COLO829 (cell line): Measurements from ENCODE around the gene LKAAEAR1.
A peak's percentile ranks its signal among the peaks of the same experiment; 100 is the strongest.

Source experiments
- DNase-seq: peaks from one replicate; pipeline ENCODE4 v3.0.0; 2012; ENCODE audit warnings: low spot score

Gene LKAAEAR1

DNA sequence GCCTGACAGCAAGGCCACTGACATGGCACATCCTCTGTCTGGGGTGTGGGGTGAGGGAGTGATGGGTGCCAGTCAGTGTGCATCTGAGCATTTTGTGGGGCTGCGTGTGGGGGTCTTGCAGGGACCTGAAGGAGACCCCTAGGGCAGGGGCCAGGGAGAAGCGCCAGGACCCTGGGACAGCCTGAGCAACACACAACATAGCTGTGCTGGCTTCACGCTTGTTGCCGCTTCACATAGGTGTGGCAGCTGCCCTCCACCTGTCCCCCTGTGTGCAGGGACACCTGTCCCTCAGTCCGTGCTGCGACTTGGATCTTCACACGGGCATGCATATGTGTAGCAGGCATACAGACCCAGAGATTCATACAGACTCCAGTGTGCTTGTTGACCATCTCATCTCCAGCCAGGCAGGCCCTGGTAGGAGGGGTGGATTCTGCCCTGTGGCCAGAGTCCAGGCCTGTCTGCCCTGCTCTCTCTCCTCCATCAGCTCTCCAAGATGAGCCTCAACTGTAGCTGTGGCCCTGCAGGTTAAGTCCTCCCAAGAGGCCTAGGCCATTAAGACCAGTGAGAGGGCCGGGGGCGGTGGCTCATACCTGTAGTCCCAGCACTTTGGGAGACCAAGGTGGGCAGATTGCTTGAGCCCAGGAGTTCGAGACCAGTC, 26.3 kb upstream of the LKAAEAR1 start:
- DNase-seq, result no peak

DNA sequence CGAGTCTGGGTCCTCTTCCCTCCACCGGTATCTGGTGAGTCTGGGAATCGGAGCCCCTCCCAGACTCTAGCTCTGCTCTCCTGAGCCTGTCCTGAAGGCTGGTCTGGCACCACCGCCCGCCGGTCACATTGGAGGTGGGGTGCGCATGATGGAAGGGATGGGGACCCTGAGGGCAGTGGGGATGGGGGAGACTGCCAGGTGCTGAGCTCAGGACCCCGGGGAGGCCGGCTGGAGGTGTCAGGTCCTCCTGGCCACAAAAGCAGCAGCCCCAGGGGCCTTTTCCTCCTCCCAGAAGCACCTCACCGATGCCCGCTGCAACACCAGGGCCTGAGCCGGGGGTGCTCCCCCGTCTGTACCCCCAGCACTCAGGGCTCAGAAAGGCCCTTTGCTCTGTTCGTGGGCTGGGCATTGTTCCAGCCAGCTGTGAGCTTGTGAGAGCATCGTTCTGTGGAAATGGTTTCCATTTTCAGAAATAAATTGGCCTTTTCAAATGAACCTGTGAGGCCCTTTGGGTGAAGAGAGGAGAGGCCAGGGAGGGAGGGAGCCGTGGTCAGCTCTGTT, 25.7 kb upstream of the LKAAEAR1 start:
- no peak for DNase-seq

DNA sequence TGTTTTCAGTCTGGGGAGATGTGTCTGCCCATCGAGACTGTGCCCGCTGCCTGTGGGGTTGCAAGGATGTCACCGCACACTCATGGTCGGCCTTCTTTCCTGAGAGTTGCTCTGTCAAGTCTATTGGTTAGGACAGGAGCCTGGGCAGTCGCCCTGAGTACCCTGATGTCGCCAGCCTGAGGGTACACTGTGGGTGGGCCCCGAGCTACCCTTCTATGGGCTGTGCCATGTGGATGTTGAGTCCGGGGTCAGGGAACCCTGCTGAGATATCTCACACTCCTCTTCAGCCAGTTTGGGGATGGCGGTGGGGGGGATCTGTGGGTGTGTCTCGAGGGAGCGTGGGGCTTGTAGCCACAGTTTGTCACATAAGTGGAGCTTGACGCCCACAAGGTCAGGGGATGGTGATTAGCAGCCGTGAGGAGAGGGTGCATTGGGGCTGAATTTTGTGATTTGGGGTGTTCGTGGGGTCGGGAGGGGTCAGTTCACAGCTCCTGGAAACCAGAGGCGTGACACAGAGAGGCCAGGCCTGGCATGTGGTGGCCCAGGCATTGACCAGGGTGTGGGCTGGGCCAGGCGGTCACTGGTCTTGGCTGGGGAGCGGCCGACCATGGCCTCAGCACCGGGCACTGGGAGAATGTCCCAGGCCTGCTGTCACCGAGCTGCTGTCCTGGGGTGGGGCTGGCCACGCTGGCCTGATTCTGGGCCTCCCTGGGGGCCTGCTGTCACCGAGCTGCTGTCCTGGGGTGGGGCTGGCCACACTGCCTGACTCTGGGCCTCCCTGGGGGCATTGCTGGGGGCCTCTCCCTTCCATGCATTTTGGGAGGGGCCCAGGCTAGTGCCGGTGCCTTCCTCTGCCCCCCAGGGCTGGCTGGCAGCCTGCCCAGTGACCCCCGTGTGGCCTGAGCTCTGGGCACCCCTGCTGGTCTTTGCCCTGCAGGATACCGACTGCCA, 24.8 kb upstream of the LKAAEAR1 start:
- no peak for DNase-seq

- DNase-seq, result no peak
These were observed 23.7 kb upstream of the LKAAEAR1 start for GRCh38 chr20:64107736-64108457.

DNA sequence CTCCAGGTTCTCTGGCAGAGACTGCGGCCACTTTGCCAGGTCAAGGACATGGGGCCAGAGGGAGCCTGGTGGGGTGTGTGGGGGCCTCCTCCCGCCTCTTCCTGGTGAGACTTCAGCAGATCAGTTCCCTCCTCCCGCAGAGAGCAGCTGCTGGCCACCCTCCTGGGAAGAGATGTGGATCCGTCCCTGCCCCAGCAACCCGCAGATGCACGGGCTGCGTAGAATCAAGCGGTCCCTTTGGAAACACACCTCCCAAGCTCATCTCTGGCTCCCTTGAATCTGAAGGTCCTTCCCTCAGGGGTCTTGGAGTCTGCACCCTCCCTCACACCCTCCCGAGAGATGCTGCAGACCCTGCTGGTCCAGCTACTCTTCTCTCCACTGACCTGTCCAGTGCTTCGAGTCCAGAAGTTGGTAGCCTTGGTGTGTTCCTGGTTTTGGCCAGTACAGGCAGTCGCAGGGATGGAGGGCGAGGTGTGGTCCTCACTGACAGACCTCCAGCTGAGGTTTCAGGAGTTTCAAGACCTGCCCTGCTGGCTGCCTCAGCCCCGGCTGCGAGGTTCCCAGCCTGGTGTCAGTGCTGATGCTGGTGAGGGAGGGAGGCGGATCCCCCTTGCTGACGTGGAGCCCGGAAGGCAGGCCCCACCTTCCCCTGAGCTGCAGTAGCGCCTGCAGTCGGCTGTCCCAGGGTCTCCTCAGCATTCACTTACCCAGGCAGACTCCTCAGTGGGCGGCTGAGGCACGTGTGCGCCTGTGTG, 23.0 kb upstream of the LKAAEAR1 start, which contains the start of gene NPBWR2:
TSS of gene NPBWR2 (minus strand) at position 585 of the 755 bp plus-strand sequence. CDS start 734 bp downstream, outside the sequence.
- no peak for DNase-seq

GRCh38 chr20:64106435-64106961, 22.3 kb upstream of the LKAAEAR1 start:
- no peak for DNase-seq

DNA sequence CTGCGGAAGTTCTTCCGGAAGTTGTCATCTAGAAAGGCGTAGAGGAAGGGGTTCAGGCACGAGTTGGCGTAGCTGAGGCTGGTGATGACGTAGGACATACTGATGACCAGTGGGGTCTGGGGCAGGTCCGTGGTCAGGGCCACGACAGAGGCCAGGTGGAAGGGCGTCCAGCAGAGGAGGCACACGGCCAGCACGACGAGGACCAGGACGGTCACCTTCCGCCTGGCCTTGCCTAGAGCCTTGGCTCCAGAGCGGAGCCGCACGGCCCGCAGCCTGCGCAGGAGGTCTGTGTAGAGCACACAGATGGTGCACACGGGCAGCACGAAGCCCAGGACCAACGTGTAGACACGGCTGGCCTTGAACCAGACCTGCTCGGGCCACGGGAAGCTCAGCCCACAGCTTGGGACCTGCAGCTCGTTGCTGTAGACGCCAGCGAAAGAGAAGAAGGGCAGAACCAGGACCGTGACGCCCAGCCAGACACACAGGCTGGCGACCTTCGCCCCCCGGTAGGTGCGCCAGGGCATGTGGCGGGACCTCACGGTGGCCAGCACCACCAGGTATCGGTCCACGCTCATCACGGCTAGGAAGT, 21.7 kb upstream of the LKAAEAR1 start:
- no peak for DNase-seq

DNA sequence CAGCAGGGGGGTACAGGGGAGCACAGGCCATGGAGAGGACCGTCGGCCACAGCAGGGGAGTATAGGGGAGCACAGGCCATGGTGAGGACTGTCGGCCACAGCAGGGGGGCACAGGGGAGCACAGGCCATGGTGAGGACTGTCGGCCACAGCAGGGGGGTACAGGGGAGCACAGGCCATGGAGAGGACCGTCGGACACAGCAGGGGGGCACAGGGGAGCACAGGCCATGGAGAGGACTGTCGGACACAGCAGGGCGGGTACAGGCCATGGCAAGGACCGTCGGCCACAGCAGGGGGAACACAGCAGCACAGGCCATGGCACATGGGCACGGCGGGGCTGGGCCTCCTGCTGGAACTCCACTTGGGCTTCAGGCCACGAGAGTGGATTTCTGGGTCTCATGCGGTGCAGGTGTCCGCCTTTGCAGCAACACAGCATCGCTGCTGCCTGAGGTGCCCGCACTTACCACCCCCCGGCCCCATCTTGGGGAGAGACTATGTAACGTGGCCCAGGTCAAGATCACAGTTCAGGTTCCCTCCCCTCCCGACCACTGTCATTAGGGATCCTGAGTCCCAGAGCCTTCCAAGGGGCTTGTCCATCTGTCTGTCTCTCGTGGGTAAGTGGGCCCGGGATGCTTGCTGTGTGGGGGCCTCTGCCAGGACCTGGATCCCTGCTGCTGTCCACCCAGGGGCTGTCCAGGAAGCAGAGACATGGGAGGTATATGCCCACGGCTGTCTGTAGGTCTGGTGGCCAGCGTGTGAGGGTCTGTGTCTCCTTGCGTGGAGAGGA, 20.7 kb upstream of the LKAAEAR1 start:
- DNase-seq, result no peak

GRCh38 chr20:64103871-64104666, 19.9 kb upstream of the LKAAEAR1 start:
- DNase-seq, result no peak

DNA sequence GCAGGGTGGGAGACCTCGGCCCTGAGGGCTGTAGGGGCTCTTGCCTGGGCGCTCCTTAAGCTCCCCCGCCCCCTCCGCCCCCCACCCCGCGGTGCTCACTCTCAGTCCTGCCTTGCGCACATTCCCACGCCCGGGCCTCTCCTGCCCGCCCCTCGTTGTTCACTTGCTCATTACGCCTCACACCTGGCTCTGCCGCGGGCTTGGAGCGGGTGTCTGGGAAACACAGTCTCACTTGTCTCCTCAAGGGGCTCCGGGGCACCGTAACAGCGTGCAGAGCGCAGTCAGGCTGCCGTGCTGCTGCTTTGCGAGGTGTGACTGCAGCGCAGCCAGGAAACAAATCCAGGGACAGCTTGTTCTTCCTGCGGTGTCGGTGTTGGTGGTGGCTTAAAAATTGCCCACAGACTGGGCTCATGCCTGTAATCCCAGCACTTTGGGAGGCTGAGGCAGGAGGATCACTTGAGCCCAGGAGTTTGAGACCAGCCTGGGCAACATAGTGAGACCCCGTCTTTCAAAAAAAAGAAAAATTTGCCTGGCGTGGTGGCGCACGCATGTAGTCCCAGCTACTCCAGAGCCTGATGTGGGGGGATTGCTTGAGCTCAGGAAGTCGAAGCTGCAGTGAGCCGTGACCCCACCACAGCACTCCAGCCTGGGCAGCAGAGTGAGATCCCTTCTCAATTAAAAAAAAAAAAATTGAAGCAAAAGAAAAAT, 18.6 kb upstream of the LKAAEAR1 start:
- DNase-seq, result no peak

- DNase-seq, result peak; percentile 56
These were observed 17.8 kb upstream of the LKAAEAR1 start for GRCh38 chr20:64101731-64102621.

GRCh38 chr20:64100946-64101688, 16.9 kb upstream of the LKAAEAR1 start:
- no peak for DNase-seq

DNA sequence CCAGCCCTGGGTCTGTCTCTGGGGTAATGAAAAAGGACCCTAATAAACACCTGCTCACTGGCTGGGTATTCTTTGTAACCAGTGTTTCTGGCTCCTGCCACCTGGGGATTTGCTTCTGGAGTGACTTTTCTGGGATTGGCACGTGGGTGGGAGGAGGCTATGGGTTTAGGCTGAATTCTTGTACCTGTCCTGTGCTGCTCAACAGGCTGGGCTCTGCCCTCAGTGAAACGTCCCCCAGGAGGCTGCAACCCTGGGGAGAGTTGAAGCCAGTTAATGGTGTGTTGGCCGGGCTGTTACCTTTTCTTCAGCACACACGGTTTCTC, 16.3 kb upstream of the LKAAEAR1 start:
- DNase-seq, result no peak

GRCh38 chr20:64099880-64100565, 15.8 kb upstream of the LKAAEAR1 start:
- DNase-seq, result no peak

DNA sequence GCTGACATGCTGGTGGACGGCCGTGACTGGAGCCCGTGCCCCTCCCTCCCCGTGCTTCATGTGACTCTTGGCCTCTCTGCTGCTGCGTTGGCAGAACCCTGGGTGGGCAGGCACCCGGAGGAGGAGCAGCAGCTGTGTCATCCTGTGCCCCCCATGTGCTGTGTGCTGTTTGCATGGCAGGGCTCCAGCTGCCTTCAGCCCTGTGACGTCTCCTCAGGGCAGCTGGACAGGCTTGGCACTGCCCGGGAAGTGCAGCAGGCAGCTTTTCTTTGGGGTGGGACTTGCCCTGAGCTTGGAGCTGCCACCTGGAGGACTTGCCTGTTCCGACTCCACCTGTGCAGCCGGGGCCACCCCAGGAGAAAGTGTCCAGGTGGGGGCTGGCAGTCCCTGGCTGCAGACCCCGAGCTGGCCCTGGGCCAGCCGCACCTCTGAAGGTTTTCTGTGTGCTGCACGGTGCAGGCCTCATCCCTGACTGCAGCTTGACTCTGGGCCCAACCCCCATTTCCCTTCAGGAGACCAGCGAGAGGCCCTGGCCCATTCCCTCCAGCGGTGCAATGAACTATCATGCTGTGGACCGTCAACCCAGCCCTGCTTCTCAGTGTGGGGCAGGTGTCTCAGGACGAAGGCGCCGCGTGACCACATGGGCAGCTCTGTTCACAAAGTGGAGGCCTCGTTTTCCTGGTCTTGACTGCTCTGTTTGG, 15.0 kb upstream of the LKAAEAR1 start:
- no peak for DNase-seq
